PFSK-1 (cell line): ENCODE data around the gene YLPM1.

ENCODE experiments used
- POLR2AphosphoS5 ChIP-seq: IDR thresholded peaks from 2 replicates; pipeline ENCODE4 v1.6.1; 2012; ENCODE audit warnings: low read depth, mild to moderate bottlenecking, control low read depth, low read length, moderate library complexity
- SIN3A ChIP-seq: IDR thresholded peaks from 2 replicates; pipeline ENCODE4 v1.6.1; 2012; ENCODE audit warnings: mild to moderate bottlenecking, low read length, moderate library complexity, borderline replicate concordance; ENCODE audit not compliant: insufficient read depth

- TF ChIP-seq POLR2AphosphoS5 (no peak), SIN3A (no peak)
Measured at GRCh38 chr14:74794947-74795346, 31.8 kb downstream of the YLPM1 start.
